ENCODE results near the gene CLIC4. TPM values are rescaled to one million over a fixed set of nuclear protein-coding genes. Genes with fewer than 3 reads are reported as not detected.
"Not testable (repeated sequence)": the region's sequence is repeated elsewhere in the genome, so short reads cannot be mapped to it uniquely, and the experiment has no call there.

Gene CLIC4
- total RNA-seq, 1 donor from 2014 or later = 325 TPM

- no peak for TF ChIP-seq CTCF (IDR thresholded peaks at IDR 0.05; ENCODE audit: borderline replicate concordance)
- H3K27ac ChIP-seq (replicated peaks) = no peak overlapping the region
- DNase-seq = no peak
- H3K4me1 ChIP-seq = peaks cover 78% of the 10 kb centered on the region
- intact Hi-C loops (cut with micrococcal nuclease) = no loop called here
- H3K27me3 ChIP-seq (ENCODE audit: low read depth) = no peaks in the 10 kb centered on the region
- no peaks in the 10 kb centered on the region for H3K36me3 ChIP-seq
- no peak overlapping the region for H3K4me3 ChIP-seq
- no peaks in the 10 kb centered on the region for H3K9me3 ChIP-seq (replicated peaks)
These were observed 28.4 kb downstream of the CLIC4 start for GRCh38 chr1:24773618-24774017.

- Histone ChIP-seq H3K4me1 (peaks cover 78% of the 10 kb centered on the region), H3K27me3 (ENCODE audit: low read depth) (no peaks in the 10 kb centered on the region), H3K4me3 (no peak overlapping the region), H3K27ac (replicated peaks) (peak overlapping the region; percentile 20), H3K36me3 (no peaks in the 10 kb centered on the region), H3K9me3 (replicated peaks) (no peaks in the 10 kb centered on the region)
- no peak for DNase-seq
- no peak for TF ChIP-seq CTCF (IDR thresholded peaks at IDR 0.05; ENCODE audit: borderline replicate concordance)
- intact Hi-C loops (cut with micrococcal nuclease) = no loop called here
These were observed 30.1 kb downstream of the CLIC4 start for GRCh38 chr1:24775348-24775747.

- no peaks in the 10 kb centered on the region for H3K36me3 ChIP-seq
- no peak for TF ChIP-seq CTCF (IDR thresholded peaks at IDR 0.05; ENCODE audit: borderline replicate concordance)
- H3K4me1 ChIP-seq = peaks cover 77% of the 10 kb centered on the region
- H3K27me3 ChIP-seq (ENCODE audit: low read depth) = no peaks in the 10 kb centered on the region
- H3K27ac ChIP-seq (replicated peaks) = peak overlapping the region; percentile 20
- no peaks in the 10 kb centered on the region for H3K9me3 ChIP-seq (replicated peaks)
- DNase-seq = no peak
- intact Hi-C loops (cut with micrococcal nuclease) = no loop called here
- H3K4me3 ChIP-seq = no peak overlapping the region
These were observed 30.7 kb downstream of the CLIC4 start for GRCh38 chr1:24775916-24776315.

GRCh38 chr1:24776821-24777220, 31.6 kb downstream of the CLIC4 start:
- Histone ChIP-seq H3K27ac (replicated peaks) (peak overlapping the region; percentile 59), H3K4me1 (peaks cover 75% of the 10 kb centered on the region), H3K9me3 (replicated peaks) (no peaks in the 10 kb centered on the region), H3K36me3 (no peaks in the 10 kb centered on the region), H3K27me3 (ENCODE audit: low read depth) (no peaks in the 10 kb centered on the region), H3K4me3 (no peak overlapping the region)
- no peak for TF ChIP-seq CTCF (IDR thresholded peaks at IDR 0.05; ENCODE audit: borderline replicate concordance)
- intact Hi-C loops (cut with micrococcal nuclease) = no loop called here
- no peak for DNase-seq

- intact Hi-C loops (cut with micrococcal nuclease) = no loop called here
- no peaks in the 10 kb centered on the region for H3K9me3 ChIP-seq (replicated peaks)
- TF ChIP-seq CTCF (IDR thresholded peaks at IDR 0.05; ENCODE audit: borderline replicate concordance) = no peak
- H3K4me1 ChIP-seq = peaks cover 68% of the 10 kb centered on the region
- DNase-seq = no peak
- no peaks in the 10 kb centered on the region for H3K36me3 ChIP-seq
- H3K4me3 ChIP-seq = no peak overlapping the region
- H3K27me3 ChIP-seq (ENCODE audit: low read depth) = no peaks in the 10 kb centered on the region
- no peak overlapping the region for H3K27ac ChIP-seq (replicated peaks)
These were observed 32.9 kb downstream of the CLIC4 start for GRCh38 chr1:24778141-24778540.

- H3K27ac ChIP-seq (replicated peaks); H3K4me3 ChIP-seq; DNase-seq; intact Hi-C loops (cut with micrococcal nuclease); H3K9me3 ChIP-seq (replicated peaks); H3K27me3 ChIP-seq (ENCODE audit: low read depth); H3K36me3 ChIP-seq: not testable (repeated sequence)
- H3K4me1 ChIP-seq = peaks cover 78% of the 10 kb centered on the region
These were observed 34.0 kb downstream of the CLIC4 start for GRCh38 chr1:24779199-24779598.
